Memory B cell (primary cell): Measurements from ENCODE around the gene CITED2.

Experiments used
- ATAC-seq: fragments of 150-1000 bp; cut with Tn5 transposase; 2 replicates; pipeline ENCODE4 v1.10.0; 2021; ENCODE audit warnings: low read depth, mild to moderate bottlenecking, moderate library complexity
- DNase-seq, 2 donors: peaks; one replicate each; pipeline ENCODE4 v3.0.0; 2022; ENCODE audit warnings: low spot score in 2 of 2
- H3K27ac Mint-ChIP-seq: one replicate; pipeline ENCODE4 v1.8.0; 2022; ENCODE audit warnings: mild to moderate bottlenecking, moderate library complexity, mixed read lengths
- H3K27me3 Mint-ChIP-seq: one replicate; pipeline ENCODE4 v1.8.0; 2022; ENCODE audit warnings: mixed read lengths
- H3K36me3 Mint-ChIP-seq: one replicate; pipeline ENCODE4 v1.8.0; 2022; ENCODE audit warnings: mild to moderate bottlenecking, mixed read lengths
- H3K4me1 Mint-ChIP-seq: one replicate; pipeline ENCODE4 v1.8.0; 2022; ENCODE audit warnings: mixed read lengths
- H3K4me3 Mint-ChIP-seq: one replicate; pipeline ENCODE4 v1.8.0; 2022; ENCODE audit warnings: mild to moderate bottlenecking, moderate library complexity, mixed read lengths
- H3K9me3 Mint-ChIP-seq: one replicate; pipeline ENCODE4 v1.8.0; 2022; ENCODE audit warnings: mixed read lengths

The CITED2 gene

GRCh38 chr6:139376017-139376330 lies 1.5 kb upstream of the CITED2 start:
- peaks cover 7% of the 10 kb centered on the region for H3K4me1 Mint-ChIP-seq
- no peak for ATAC-seq
- no peaks in the 10 kb centered on the region for H3K27me3 Mint-ChIP-seq
- H3K9me3 Mint-ChIP-seq = no peaks in the 10 kb centered on the region
- H3K36me3 Mint-ChIP-seq = peaks cover 2% of the 10 kb centered on the region
- no peak for DNase-seq
- peak overlapping the region; percentile 100 for H3K4me3 Mint-ChIP-seq
- peak overlapping the region; percentile 93 for H3K27ac Mint-ChIP-seq

- DNase-seq (peak; percentile 79 to 80), ATAC-seq (peak; percentile 51)
- Mint-ChIP-seq H3K4me1 (peaks cover 7% of the 10 kb centered on the region), H3K27ac (peak overlapping the region; percentile 93), H3K4me3 (peak overlapping the region; percentile 100), H3K9me3 (no peaks in the 10 kb centered on the region), H3K27me3 (no peaks in the 10 kb centered on the region), H3K36me3 (peaks cover 2% of the 10 kb centered on the region)
Measured at GRCh38 chr6:139375226-139376016, 973 bp upstream of the CITED2 start.

GRCh38 chr6:139373928-139374356 lies 506 bp downstream of the CITED2 start:
- peak; percentile 3 for ATAC-seq
- H3K27me3 Mint-ChIP-seq = no peaks in the 10 kb centered on the region
- peak overlapping the region; percentile 100 for H3K4me3 Mint-ChIP-seq
- H3K36me3 Mint-ChIP-seq = peaks cover 2% of the 10 kb centered on the region
- peak overlapping the region; percentile 93 for H3K27ac Mint-ChIP-seq
- H3K4me1 Mint-ChIP-seq = peaks cover 7% of the 10 kb centered on the region
- no peaks in the 10 kb centered on the region for H3K9me3 Mint-ChIP-seq
- no peak for DNase-seq

GRCh38 chr6:139373154-139373927 lies 1.1 kb downstream of the CITED2 start:
- Mint-ChIP-seq H3K36me3 (peaks cover 2% of the 10 kb centered on the region), H3K4me3 (peak overlapping the region; percentile 100), H3K27me3 (no peaks in the 10 kb centered on the region), H3K4me1 (peaks cover 7% of the 10 kb centered on the region), H3K27ac (peak overlapping the region; percentile 93), H3K9me3 (no peaks in the 10 kb centered on the region)
- DNase-seq = peak; percentile 78 to 80
- peak; percentile 41 for ATAC-seq

- DNase-seq (no peak), ATAC-seq (no peak)
- no peaks in the 10 kb centered on the region for H3K27me3 Mint-ChIP-seq
- H3K36me3 Mint-ChIP-seq = peaks cover 2% of the 10 kb centered on the region
- H3K4me3 Mint-ChIP-seq = peak overlapping the region; percentile 100
- H3K9me3 Mint-ChIP-seq = no peaks in the 10 kb centered on the region
- H3K27ac Mint-ChIP-seq = peak overlapping the region; percentile 93
- H3K4me1 Mint-ChIP-seq = peaks cover 7% of the 10 kb centered on the region
Measured at GRCh38 chr6:139372326-139373153, 1.9 kb downstream of the CITED2 start.

GRCh38 chr6:139371421-139372203 lies 2.8 kb downstream of the CITED2 start:
- Mint-ChIP-seq H3K4me3 (no peak overlapping the region), H3K27ac (no peak overlapping the region), H3K9me3 (no peaks in the 10 kb centered on the region), H3K36me3 (peaks cover 2% of the 10 kb centered on the region), H3K27me3 (no peaks in the 10 kb centered on the region), H3K4me1 (peaks cover 7% of the 10 kb centered on the region)
- no peak for DNase-seq
- no peak for ATAC-seq

GRCh38 chr6:139370999-139371345 lies 3.5 kb downstream of the CITED2 start:
- H3K27ac Mint-ChIP-seq = no peak overlapping the region
- H3K4me3 Mint-ChIP-seq = no peak overlapping the region
- no peaks in the 10 kb centered on the region for H3K9me3 Mint-ChIP-seq
- peaks cover 4% of the 10 kb centered on the region for H3K4me1 Mint-ChIP-seq
- DNase-seq (no peak), ATAC-seq (no peak)
- H3K36me3 Mint-ChIP-seq = peaks cover 2% of the 10 kb centered on the region
- no peaks in the 10 kb centered on the region for H3K27me3 Mint-ChIP-seq

- no peak overlapping the region for H3K4me3 Mint-ChIP-seq
- DNase-seq = no peak
- H3K27ac Mint-ChIP-seq = no peak overlapping the region
- peaks cover 2% of the 10 kb centered on the region for H3K36me3 Mint-ChIP-seq
- no peaks in the 10 kb centered on the region for H3K9me3 Mint-ChIP-seq
- no peaks in the 10 kb centered on the region for H3K27me3 Mint-ChIP-seq
- ATAC-seq = no peak
- H3K4me1 Mint-ChIP-seq = peaks cover 4% of the 10 kb centered on the region
Measured at GRCh38 chr6:139370283-139370998, 4.0 kb downstream of the CITED2 start.

GRCh38 chr6:139369568-139370282 lies 4.7 kb downstream of the CITED2 start:
- ATAC-seq (no peak), DNase-seq (peak in 1 of 2 donors; percentile 37)
- Mint-ChIP-seq H3K9me3 (no peaks in the 10 kb centered on the region), H3K4me3 (no peak overlapping the region), H3K27me3 (no peaks in the 10 kb centered on the region), H3K36me3 (peaks cover 2% of the 10 kb centered on the region), H3K27ac (no peak overlapping the region), H3K4me1 (peaks cover 4% of the 10 kb centered on the region)

- no peak for ATAC-seq
- Mint-ChIP-seq H3K36me3 (no peaks in the 10 kb centered on the region), H3K27me3 (no peaks in the 10 kb centered on the region), H3K4me3 (no peak overlapping the region), H3K4me1 (peaks cover 4% of the 10 kb centered on the region), H3K27ac (no peak overlapping the region), H3K9me3 (no peaks in the 10 kb centered on the region)
- DNase-seq = no peak
Measured at GRCh38 chr6:139369068-139369467, 5.4 kb downstream of the CITED2 start.

GRCh38 chr6:139368661-139369060 lies 5.8 kb downstream of the CITED2 start:
- Mint-ChIP-seq H3K9me3 (no peaks in the 10 kb centered on the region), H3K27me3 (no peaks in the 10 kb centered on the region), H3K4me3 (no peak overlapping the region), H3K27ac (no peak overlapping the region), H3K36me3 (peaks cover 2% of the 10 kb centered on the region), H3K4me1 (peaks cover 7% of the 10 kb centered on the region)
- ATAC-seq (no peak), DNase-seq (no peak)

- no peak for ATAC-seq
- peaks cover 4% of the 10 kb centered on the region for H3K36me3 Mint-ChIP-seq
- peaks cover 10% of the 10 kb centered on the region for H3K4me1 Mint-ChIP-seq
- DNase-seq = no peak
- no peak overlapping the region for H3K27ac Mint-ChIP-seq
- no peak overlapping the region for H3K4me3 Mint-ChIP-seq
- no peaks in the 10 kb centered on the region for H3K9me3 Mint-ChIP-seq
- H3K27me3 Mint-ChIP-seq = no peaks in the 10 kb centered on the region
Measured at GRCh38 chr6:139367810-139368351, 6.6 kb downstream of the CITED2 start.
